Measurements from ENCODE around the gene ERCC4.

The ERCC4 gene

GRCh38 chr16:13948086-13948485, 28.1 kb downstream of the ERCC4 start:
- no peak for DNase-seq (ENCODE audit: low read depth)

- DNase-seq (ENCODE audit: low read depth): no peak
Observed at GRCh38 chr16:13950821-13951547, 31.0 kb downstream of the ERCC4 start.

GRCh38 chr16:13951611-13952010, 31.7 kb downstream of the ERCC4 start:
- no peak for DNase-seq (ENCODE audit: low read depth)

- no peak for DNase-seq (ENCODE audit: low read depth)
Observed at GRCh38 chr16:13953501-13953900, 33.5 kb downstream of the ERCC4 start.

- no peak for DNase-seq (ENCODE audit: low read depth)
Observed at GRCh38 chr16:13956635-13957196, 36.8 kb downstream of the ERCC4 start.

- no peak for DNase-seq (ENCODE audit: low read depth)
Observed at GRCh38 chr16:13957197-13958078, 37.5 kb downstream of the ERCC4 start.

- DNase-seq (ENCODE audit: low read depth): no peak
Observed at GRCh38 chr16:13958474-13958873, 38.5 kb downstream of the ERCC4 start.

- DNase-seq (ENCODE audit: low read depth): no peak
Observed at GRCh38 chr16:13959626-13960025, 39.7 kb downstream of the ERCC4 start.

- DNase-seq (ENCODE audit: low read depth): no peak
Observed at GRCh38 chr16:13961099-13961811, 41.3 kb downstream of the ERCC4 start.

- DNase-seq (ENCODE audit: low read depth): no peak
Observed at GRCh38 chr16:13962232-13962631, 42.3 kb downstream of the ERCC4 start.

GRCh38 chr16:13968835-13969234, 48.9 kb downstream of the ERCC4 start:
- DNase-seq (ENCODE audit: low read depth): no peak

GRCh38 chr16:13969711-13970110, 49.8 kb downstream of the ERCC4 start:
- DNase-seq (ENCODE audit: low read depth): no peak

GRCh38 chr16:13970708-13971422, 50.9 kb downstream of the ERCC4 start:
- DNase-seq (ENCODE audit: low read depth): no peak

- DNase-seq (ENCODE audit: low read depth): no peak
Observed at GRCh38 chr16:13973321-13974023, 53.5 kb downstream of the ERCC4 start.

GRCh38 chr16:13977177-13977576, 57.2 kb downstream of the ERCC4 start:
- DNase-seq (ENCODE audit: low read depth): no peak

GRCh38 chr16:13982451-13982850, 62.5 kb downstream of the ERCC4 start:
- DNase-seq (ENCODE audit: low read depth): no peak

GRCh38 chr16:13983625-13984024, 63.7 kb downstream of the ERCC4 start:
- DNase-seq (ENCODE audit: low read depth): no peak

GRCh38 chr16:13984794-13985193, 64.8 kb downstream of the ERCC4 start:
- DNase-seq (ENCODE audit: low read depth): no peak

- DNase-seq (ENCODE audit: low read depth): no peak
Observed at GRCh38 chr16:13988038-13988437, 68.1 kb downstream of the ERCC4 start.

- no peak for DNase-seq (ENCODE audit: low read depth)
Observed at GRCh38 chr16:13992322-13992721, 72.4 kb downstream of the ERCC4 start.

GRCh38 chr16:13992976-13993375, 73.0 kb downstream of the ERCC4 start:
- DNase-seq (ENCODE audit: low read depth): no peak
